IMR-90 (cell line): ENCODE data around the gene RNF14. TPM values are rescaled to one million over a fixed set of nuclear protein-coding genes. Genes with fewer than 3 reads are reported as not detected.
"Not testable (repeated sequence)": the region's sequence is repeated elsewhere in the genome, so short reads cannot be mapped to it uniquely, and the experiment has no call there.

ENCODE experiments used
- ATAC-seq: fragments of 200-7000 bp; cut with Tn5 transposase; 2 replicates; pipeline ENCODE4 v1.9.1; 2020; ENCODE audit warnings: low read depth, mild to moderate bottlenecking, moderate library complexity
- BruUV-seq: library from RNA; stranded (reverse); fragments of 400-500 nt; replicated peaks from 2 replicates; lab custom pipeline; 2021; lab: Mats Ljungman, UMichigan
- CTCF ChIA-PET: fragments of 300-600 bp; formaldehyde crosslinking; extraction: SDS; loops from one replicate; lab custom pipeline; 2021; ENCODE audit warnings: antibody characterized with exemption; lab: Yijun Ruan, JAX
- POLR2A ChIA-PET: fragments of 300-600 bp; sonication (Branson Sonifier 250); formaldehyde crosslinking; loops from one replicate; lab custom pipeline; 2022; ENCODE audit warnings: antibody characterized with exemption; ENCODE audit not compliant: unreplicated experiment; lab: Charles Lee
- DNase-seq: peaks from one replicate; pipeline ENCODE4 v3.0.0; 2013
- H2AFZ ChIP-seq: replicated peaks from 2 replicates; pipeline ENCODE3; 2013; ENCODE audit warnings: low read length, mild to moderate bottlenecking; ENCODE audit not compliant: poor library complexity
- H2AK5ac ChIP-seq: 2 replicates; pipeline ENCODE4 v1.6.1; 2013; ENCODE audit warnings: low read depth, low read length, inconsistent platforms
- H2AK9ac ChIP-seq: replicated peaks from 2 replicates; pipeline ENCODE3; 2013; ENCODE audit warnings: mild to moderate bottlenecking, low read depth, low read length, moderate library complexity; ENCODE audit not compliant: poor library complexity
- H2BK120ac ChIP-seq: 2 replicates; pipeline ENCODE4 v1.6.1; 2013; ENCODE audit warnings: low read depth, low read length, inconsistent platforms
- H2BK15ac ChIP-seq: 3 replicates; pipeline ENCODE4 v1.6.1; 2013; ENCODE audit warnings: low read depth, low read length, inconsistent platforms
- H2BK20ac ChIP-seq: 2 replicates; pipeline ENCODE4 v1.6.1; 2013; ENCODE audit warnings: low read depth, mild to moderate bottlenecking, inconsistent platforms, low read length, moderate library complexity
- H2BK5ac ChIP-seq: 2 replicates; pipeline ENCODE4 v1.6.1; 2013; ENCODE audit warnings: mild to moderate bottlenecking, low read depth, low read length, inconsistent platforms; ENCODE audit not compliant: poor library complexity, severe bottlenecking
- H3K14ac ChIP-seq: replicated peaks from 2 replicates; pipeline ENCODE4 v1.6.1; 2013; ENCODE audit warnings: low read depth, low read length, inconsistent platforms
- H3K18ac ChIP-seq: 2 replicates; pipeline ENCODE4 v1.6.1; 2013; ENCODE audit warnings: low read depth, low read length, control low read depth
- H3K23ac ChIP-seq: 2 replicates; pipeline ENCODE4 v1.6.1; 2013; ENCODE audit warnings: low read depth, low read length, inconsistent platforms
- H3K27ac ChIP-seq: 2 replicates; pipeline ENCODE4 v1.5.1; 2013; ENCODE audit warnings: mild to moderate bottlenecking, control low read depth, low read length; ENCODE audit not compliant: insufficient read depth
- H3K27me3 ChIP-seq: 2 replicates; pipeline ENCODE4 v1.6.1; 2013; ENCODE audit warnings: low read length; ENCODE audit not compliant: control insufficient read depth, insufficient read depth
- H3K36me3 ChIP-seq: 2 replicates; pipeline ENCODE4 v1.6.1; 2013; ENCODE audit warnings: low read length, mixed read lengths; ENCODE audit not compliant: control insufficient read depth, insufficient read depth
- H3K4ac ChIP-seq: 2 replicates; pipeline ENCODE4 v1.6.1; 2013; ENCODE audit warnings: low read depth, low read length, inconsistent platforms
- H3K4me1 ChIP-seq: 2 replicates; pipeline ENCODE4 v1.6.1; 2013; ENCODE audit warnings: low read length, mixed read lengths; ENCODE audit not compliant: control insufficient read depth, insufficient read depth
- H3K4me2 ChIP-seq: 2 replicates; pipeline ENCODE4 v1.6.1; 2013; ENCODE audit warnings: low read depth, mild to moderate bottlenecking, control low read depth, low read length, moderate library complexity
- H3K4me3 ChIP-seq: 2 replicates; pipeline ENCODE4 v1.5.1; 2013; ENCODE audit warnings: low read depth, mild to moderate bottlenecking, control low read depth, low read length, moderate library complexity; ENCODE audit not compliant: insufficient read depth
- H3K56ac ChIP-seq: 2 replicates; pipeline ENCODE4 v1.6.1; 2013; ENCODE audit warnings: low read length, inconsistent platforms; ENCODE audit not compliant: insufficient read depth; ENCODE audit errors: extremely low read depth
- H3K79me1 ChIP-seq, 2 experiments: 2 replicates each; pipeline ENCODE4 v1.6.1; 2013; ENCODE audit warnings: low read length in 2 of 2, inconsistent platforms in 1 of 2, low read depth in 1 of 2
- H3K9ac ChIP-seq: 2 replicates; pipeline ENCODE4 v1.6.1; 2013; ENCODE audit warnings: low read depth, low read length, control low read depth
- H3K9me1 ChIP-seq: 2 replicates; pipeline ENCODE4 v1.6.1; 2013; ENCODE audit warnings: low read length, inconsistent platforms; ENCODE audit not compliant: insufficient read depth
- H3K9me3 ChIP-seq: 2 replicates; pipeline ENCODE4 v1.6.1; 2013; ENCODE audit warnings: low read length; ENCODE audit not compliant: control insufficient read depth, insufficient read depth
- H4K20me1 ChIP-seq: 2 replicates; pipeline ENCODE4 v1.6.1; 2013; ENCODE audit warnings: low read length, inconsistent platforms; ENCODE audit not compliant: insufficient read depth
- H4K5ac ChIP-seq: 2 replicates; pipeline ENCODE4 v1.6.1; 2013; ENCODE audit warnings: mild to moderate bottlenecking, low read depth, low read length, control low read depth
- H4K8ac ChIP-seq, 2 experiments: 2 replicates each; pipeline ENCODE4 v1.6.1; 2013; ENCODE audit warnings: low read depth in 2 of 2, low read length in 2 of 2, control low read depth in 1 of 2, inconsistent platforms in 1 of 2
- H4K91ac ChIP-seq: 2 replicates; pipeline ENCODE4 v1.6.1; 2013; ENCODE audit warnings: low read depth, low read length, inconsistent platforms; ENCODE audit not compliant: insufficient read depth
- WGBS, 2 experiments: methylation state at CpG; one replicate each; pipeline versions ENCODE4 v1.1.5 to v1.1.7; 2013; ENCODE audit warnings: missing lambda C conversion rate in 2 of 2; ENCODE audit not compliant: insufficient read length in 1 of 2; ENCODE audit errors: extremely low coverage in 2 of 2; 5-methylcytosine and 5-hydroxymethylcytosine counted together
- dilution Hi-C: fragments of 300-500 bp; cut with HindIII; formaldehyde crosslinking; loops from one replicate; pipeline ENCODE4 v1.14.3; 2018; ENCODE audit warnings: low sequenced_read_pairs; ENCODE audit not compliant: unreplicated experiment
- in situ Hi-C: fragments of 300-500 bp; cut with MboI; formaldehyde crosslinking; loops from 3 replicates; pipeline ENCODE4 v1.14.3; 2019; ENCODE audit warnings: low sequenced_read_pairs, inconsistent platforms, mixed read lengths
- intact Hi-C: fragments of 100-400 bp; cut with micrococcal nuclease; formaldehyde crosslinking; loops from 2 replicates; pipeline ENCODE4 v1.10.0; 2022
- polyA plus RNA-seq, 3 experiments: library from polyadenylated mRNA; depleted of rRNA; stranded (reverse); fragments of >200 nt; gene quantifications; 2 replicates each; pipeline ENCODE4 v1.2.3, GENCODE V29; 2012; ENCODE audit warnings: low replicate concordance in 1 of 3
- total RNA-seq: library from RNA; depleted of rRNA; stranded (reverse); fragments of >200 nt; gene quantifications from 2 replicates; pipeline ENCODE4 v1.2.3, GENCODE V29; 2012

The RNF14 gene
- total and polyA plus RNA-seq, 2 of the 4 experiments (the other 2 are of a cell fraction) = 36.1 to 106 TPM

DNA sequence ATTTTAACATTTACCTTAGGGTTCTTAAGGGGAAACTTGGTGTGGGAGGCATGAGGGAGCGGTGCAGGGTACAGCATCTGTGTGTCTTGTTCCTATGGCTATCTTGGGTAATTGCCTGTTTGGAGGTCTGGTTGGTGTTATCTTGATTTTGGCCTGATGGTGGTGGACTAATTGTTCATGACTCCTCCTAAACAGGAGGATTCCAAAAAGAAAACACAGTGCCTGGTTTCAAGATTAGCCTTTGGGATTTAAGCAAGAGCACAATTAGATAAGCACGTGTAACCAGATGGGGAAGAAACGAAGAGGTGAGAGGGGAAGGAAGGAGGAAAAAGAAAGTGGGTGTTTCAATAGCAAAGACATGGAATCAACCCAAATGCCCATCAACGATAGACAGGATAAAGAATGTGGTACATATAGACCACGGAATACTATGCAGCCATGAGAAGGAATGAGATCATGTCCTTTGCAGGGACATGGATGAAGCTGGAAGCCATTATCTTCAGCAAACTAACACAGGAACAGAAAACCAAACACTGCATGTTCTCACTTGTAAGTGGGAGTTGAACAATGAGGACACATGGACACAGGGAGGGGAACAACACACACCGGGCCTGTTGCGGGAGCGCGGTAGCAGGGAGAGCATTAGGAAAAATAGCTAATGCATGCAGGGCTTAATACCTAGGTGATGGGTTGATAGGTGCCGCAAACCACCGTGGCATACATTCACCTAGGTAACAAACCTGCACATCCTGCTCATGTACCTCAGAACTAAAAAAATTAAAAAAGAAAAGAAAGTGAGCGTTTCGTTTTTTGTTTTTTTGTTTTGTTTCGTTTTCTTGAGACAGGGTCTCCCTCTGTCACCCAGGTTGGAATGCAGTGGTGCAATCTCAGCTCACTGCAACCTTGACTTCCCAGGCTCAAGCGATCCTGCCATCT, 65.0 kb downstream of the RNF14 start:
- H3K9ac ChIP-seq, ATAC-seq, H3K36me3 ChIP-seq, intact Hi-C loops, H3K4me3 ChIP-seq, H3K18ac ChIP-seq, H3K14ac ChIP-seq, POLR2A ChIA-PET, CTCF ChIA-PET, H3K56ac ChIP-seq, H3K4me2 ChIP-seq, H2BK120ac ChIP-seq, H2AK9ac ChIP-seq, H4K20me1 ChIP-seq, H4K5ac ChIP-seq, H4K91ac ChIP-seq, H2AFZ ChIP-seq, H2AK5ac ChIP-seq, DNase-seq, H4K8ac ChIP-seq, H3K23ac ChIP-seq, H2BK20ac ChIP-seq, H2BK5ac ChIP-seq, H3K79me1 ChIP-seq, BruUV-seq, H2BK15ac ChIP-seq, H3K4ac ChIP-seq, in situ Hi-C loops, H3K4me1 ChIP-seq, H3K9me3 ChIP-seq, H3K9me1 ChIP-seq, H3K27ac ChIP-seq, dilution Hi-C loops: not testable (repeated sequence)
- WGBS, 2 experiments = 100% methylated on average over 1 of the region's 15 CpGs; no CpG with 5 or more reads in 1 of the 2 experiments
- H3K27me3 ChIP-seq = peaks cover 23% of the 10 kb centered on the region
